ENCODE results near the gene GCSAM. TPM values are rescaled to one million over a fixed set of nuclear protein-coding genes. Genes with fewer than 3 reads are reported as not detected.

Gene GCSAM
- total RNA-seq, 1 experiment from 2014 or later, result not detected

- H3K27me3 ChIP-seq (replicated peaks; ENCODE audit: insufficient read depth, low read depth, low read length, poor library complexity), result no peaks in the 10 kb centered on the region
- no peak overlapping the region for H3K27ac ChIP-seq (ENCODE audit: low read depth, low read length, poor library complexity, severe bottlenecking)
- H3K4me1 ChIP-seq (ENCODE audit: insufficient read depth, low read length, poor library complexity, severe bottlenecking), result no peaks in the 10 kb centered on the region
- no peaks in the 10 kb centered on the region for H3K36me3 ChIP-seq (ENCODE audit: insufficient read depth, low read length, poor library complexity, severe bottlenecking)
- no peak for DNase-seq (ENCODE audit: low spot score)
- intact Hi-C loops (cut with micrococcal nuclease; ENCODE audit: unreplicated experiment), result no loop called here
- ChIA-PET POLR2A (ENCODE audit: low non-redundant PET) (no interaction called here), CTCF (no interaction called here)
- BruUV-seq (replicated peaks), result no TSS peak
- no peak for TF ChIP-seq EZH2 (IDR thresholded peaks at IDR 0.05; ENCODE audit: borderline replicate concordance, low read depth, low read length, poor library complexity, severe bottlenecking)
- TF ChIP-seq CTCF (conservative IDR thresholded peaks at IDR 0.05; ENCODE audit: low read depth, low read length), result no peak
- H3K4me3 ChIP-seq (ENCODE audit: low read depth, low read length, poor library complexity, severe bottlenecking), result no peak overlapping the region
- H3K9me3 ChIP-seq (ENCODE audit: low read depth, low read length, poor library complexity, severe bottlenecking), result no peaks in the 10 kb centered on the region
Observed at GRCh38 chr3:112127522-112128494, 5.2 kb downstream of the GCSAM start.

DNA sequence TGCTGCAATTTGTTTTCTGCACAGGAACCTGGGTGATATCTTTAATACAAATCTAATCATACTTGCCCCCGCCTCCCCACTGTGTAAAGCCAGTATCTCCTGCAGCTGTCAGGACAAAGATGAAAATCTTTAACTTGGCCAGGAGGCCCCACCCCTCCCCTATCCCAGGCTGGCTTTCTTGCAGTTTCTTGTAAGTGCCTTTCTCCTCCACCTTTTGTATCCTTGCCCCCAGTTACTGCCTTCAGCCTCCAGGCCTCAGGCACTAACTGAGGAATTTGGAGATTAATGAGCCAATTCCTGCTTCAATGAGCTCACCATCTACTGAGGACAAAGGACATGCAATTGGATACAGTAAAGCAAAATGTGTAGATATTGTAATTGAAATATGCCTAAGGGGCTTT is 6.5 kb downstream of the GCSAM start:
- ChIA-PET CTCF (no interaction called here), POLR2A (ENCODE audit: low non-redundant PET) (no interaction called here)
- peak; percentile 25 for DNase-seq (ENCODE audit: low spot score)
- Histone ChIP-seq H3K4me3 (ENCODE audit: low read depth, low read length, poor library complexity, severe bottlenecking) (no peak overlapping the region), H3K27ac (ENCODE audit: low read depth, low read length, poor library complexity, severe bottlenecking) (no peak overlapping the region), H3K4me1 (ENCODE audit: insufficient read depth, low read length, poor library complexity, severe bottlenecking) (no peaks in the 10 kb centered on the region), H3K9me3 (ENCODE audit: low read depth, low read length, poor library complexity, severe bottlenecking) (no peaks in the 10 kb centered on the region), H3K36me3 (ENCODE audit: insufficient read depth, low read length, poor library complexity, severe bottlenecking) (no peaks in the 10 kb centered on the region), H3K27me3 (replicated peaks; ENCODE audit: insufficient read depth, low read depth, low read length, poor library complexity) (no peaks in the 10 kb centered on the region)
- no TSS peak for BruUV-seq (replicated peaks)
- no peak for TF ChIP-seq EZH2 (IDR thresholded peaks at IDR 0.05; ENCODE audit: borderline replicate concordance, low read depth, low read length, poor library complexity, severe bottlenecking)
- intact Hi-C loops (cut with micrococcal nuclease; ENCODE audit: unreplicated experiment), result no loop called here

DNA sequence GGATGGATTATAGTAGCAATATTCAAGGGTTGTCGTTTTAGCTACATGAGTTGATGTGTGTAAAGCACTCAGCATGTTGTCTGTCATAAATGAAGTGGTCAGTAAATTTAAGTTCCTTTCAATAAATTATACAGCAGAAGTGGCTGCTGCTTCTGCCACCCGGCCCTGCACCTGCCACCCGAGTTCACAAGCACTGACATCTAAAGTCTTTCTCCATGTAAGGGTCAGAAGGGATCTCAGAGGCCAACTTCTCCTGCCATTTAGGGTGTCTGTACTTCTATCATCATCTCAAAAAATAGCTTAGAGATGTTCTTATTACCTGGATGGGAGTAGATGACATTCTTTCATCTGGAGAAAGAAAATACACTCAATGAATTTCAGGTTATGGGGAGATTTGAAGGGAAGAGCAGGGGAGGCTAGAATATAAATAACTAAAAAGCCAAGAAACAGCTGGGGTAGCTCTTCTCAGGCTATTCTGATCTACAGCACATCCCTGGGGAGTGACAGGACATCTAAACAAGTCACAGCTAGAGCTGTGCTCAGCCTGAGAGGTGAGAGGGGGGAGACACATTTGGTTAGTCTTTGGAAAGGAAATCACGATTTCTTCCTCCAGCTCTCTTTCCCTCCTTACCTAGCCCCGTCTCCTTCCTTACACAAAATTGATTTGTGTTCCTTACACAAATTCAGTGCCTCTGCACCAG is 8.0 kb downstream of the GCSAM start:
- no TSS peak for BruUV-seq (replicated peaks)
- no peaks in the 10 kb centered on the region for H3K36me3 ChIP-seq (ENCODE audit: insufficient read depth, low read length, poor library complexity, severe bottlenecking)
- no peaks in the 10 kb centered on the region for H3K4me1 ChIP-seq (ENCODE audit: insufficient read depth, low read length, poor library complexity, severe bottlenecking)
- no peak overlapping the region for H3K4me3 ChIP-seq (ENCODE audit: low read depth, low read length, poor library complexity, severe bottlenecking)
- H3K9me3 ChIP-seq (ENCODE audit: low read depth, low read length, poor library complexity, severe bottlenecking), result no peaks in the 10 kb centered on the region
- no peak overlapping the region for H3K27ac ChIP-seq (ENCODE audit: low read depth, low read length, poor library complexity, severe bottlenecking)
- ChIA-PET POLR2A (ENCODE audit: low non-redundant PET) (interaction anchor here (0.8 kb wide), 1 partner anchor 147 kb away, joined by 18 read pairs; the partner anchor contains the start of gene ABHD10), CTCF (no interaction called here)
- no peak for DNase-seq (ENCODE audit: low spot score)
- intact Hi-C loops (cut with micrococcal nuclease; ENCODE audit: unreplicated experiment), result no loop called here
- TF ChIP-seq EZH2 (IDR thresholded peaks at IDR 0.05; ENCODE audit: borderline replicate concordance, low read depth, low read length, poor library complexity, severe bottlenecking), result no peak
- no peak for TF ChIP-seq CTCF (conservative IDR thresholded peaks at IDR 0.05; ENCODE audit: low read depth, low read length)
- H3K27me3 ChIP-seq (replicated peaks; ENCODE audit: insufficient read depth, low read depth, low read length, poor library complexity), result no peaks in the 10 kb centered on the region
